Ectodermal cell (in vitro differentiated cells): Measurements from ENCODE around the gene ELK3.

Source experiments
- H3K27ac ChIP-seq: 2 replicates; pipeline ENCODE4 v1.7.0; 2013; ENCODE audit warnings: mild to moderate bottlenecking, low read depth, low read length; ENCODE audit not compliant: insufficient read depth, poor library complexity, severe bottlenecking
- H3K27me3 ChIP-seq: 2 replicates; pipeline ENCODE4 v1.7.0; 2013; ENCODE audit warnings: mild to moderate bottlenecking, low read length; ENCODE audit not compliant: insufficient read depth, control insufficient read depth, poor library complexity, severe bottlenecking
- H3K36me3 ChIP-seq: one replicate; pipeline ENCODE4 v1.7.0; 2013; ENCODE audit warnings: low read length; ENCODE audit not compliant: control insufficient read depth, insufficient read depth
- H3K4me1 ChIP-seq: one replicate; pipeline ENCODE4 v1.7.0; 2013; ENCODE audit warnings: low read length; ENCODE audit not compliant: control insufficient read depth, insufficient read depth
- H3K4me3 ChIP-seq: 2 replicates; pipeline ENCODE4 v1.7.0; 2013; ENCODE audit warnings: low read depth, low read length, control low read depth; ENCODE audit not compliant: insufficient read depth
- H3K9me3 ChIP-seq: 2 replicates; pipeline ENCODE4 v1.7.0; 2013; ENCODE audit warnings: mild to moderate bottlenecking, low read length, moderate library complexity; ENCODE audit not compliant: control insufficient read depth
- WGBS, 2 experiments: methylation state at CpG; one replicate each; pipeline ENCODE4 v1.1.7; 2013; ENCODE audit warnings: missing lambda C conversion rate in 2 of 2; 5-methylcytosine and 5-hydroxymethylcytosine counted together

Gene ELK3

GRCh38 chr12:96210376-96211055 is 16.3 kb downstream of the ELK3 start:
- Histone ChIP-seq H3K4me3 (no peak overlapping the region), H3K4me1 (no peaks in the 10 kb centered on the region), H3K27me3 (no peaks in the 10 kb centered on the region), H3K9me3 (no peaks in the 10 kb centered on the region), H3K27ac (no peak overlapping the region), H3K36me3 (no peaks in the 10 kb centered on the region)
- WGBS, 2 experiments: 84 to 86% methylated on average over 18 to 19 of the region's 19 CpGs

GRCh38 chr12:96211988-96212387 is 17.8 kb downstream of the ELK3 start:
- no peaks in the 10 kb centered on the region for H3K36me3 ChIP-seq
- H3K27me3 ChIP-seq: no peaks in the 10 kb centered on the region
- 92 to 94% methylated on average over 3 of the region's 3 CpGs for WGBS, 2 experiments
- no peak overlapping the region for H3K27ac ChIP-seq
- H3K9me3 ChIP-seq: no peaks in the 10 kb centered on the region
- H3K4me3 ChIP-seq: no peak overlapping the region
- peaks cover 4% of the 10 kb centered on the region for H3K4me1 ChIP-seq

- H3K9me3 ChIP-seq: no peaks in the 10 kb centered on the region
- no peaks in the 10 kb centered on the region for H3K27me3 ChIP-seq
- 93 to 95% methylated on average over 8 of the region's 10 CpGs for WGBS, 2 experiments
- no peak overlapping the region for H3K27ac ChIP-seq
- no peaks in the 10 kb centered on the region for H3K36me3 ChIP-seq
- H3K4me1 ChIP-seq: peaks cover 4% of the 10 kb centered on the region
- H3K4me3 ChIP-seq: no peak overlapping the region
Measured at GRCh38 chr12:96212456-96213375, 18.5 kb downstream of the ELK3 start.

GRCh38 chr12:96213869-96214268 is 19.7 kb downstream of the ELK3 start:
- no peak overlapping the region for H3K4me3 ChIP-seq
- no peaks in the 10 kb centered on the region for H3K36me3 ChIP-seq
- H3K9me3 ChIP-seq: no peaks in the 10 kb centered on the region
- peaks cover 4% of the 10 kb centered on the region for H3K4me1 ChIP-seq
- H3K27me3 ChIP-seq: no peaks in the 10 kb centered on the region
- 81% methylated on average over 7 of the region's 7 CpGs for WGBS, 2 experiments
- H3K27ac ChIP-seq: no peak overlapping the region

- Histone ChIP-seq H3K27me3 (no peaks in the 10 kb centered on the region), H3K4me1 (peaks cover 4% of the 10 kb centered on the region), H3K36me3 (no peaks in the 10 kb centered on the region), H3K4me3 (no peak overlapping the region), H3K27ac (no peak overlapping the region), H3K9me3 (no peaks in the 10 kb centered on the region)
- 77 to 81% methylated on average over 8 of the region's 8 CpGs for WGBS, 2 experiments
Measured at GRCh38 chr12:96215919-96216273, 21.7 kb downstream of the ELK3 start.

- H3K9me3 ChIP-seq: no peaks in the 10 kb centered on the region
- no peaks in the 10 kb centered on the region for H3K36me3 ChIP-seq
- WGBS, 2 experiments: 93 to 95% methylated on average over 11 of the region's 11 CpGs
- H3K4me1 ChIP-seq: peaks cover 4% of the 10 kb centered on the region
- no peak overlapping the region for H3K4me3 ChIP-seq
- H3K27ac ChIP-seq: no peak overlapping the region
- H3K27me3 ChIP-seq: no peaks in the 10 kb centered on the region
Measured at GRCh38 chr12:96218989-96219678, 25.0 kb downstream of the ELK3 start.

- no peaks in the 10 kb centered on the region for H3K27me3 ChIP-seq
- no peaks in the 10 kb centered on the region for H3K9me3 ChIP-seq
- H3K4me3 ChIP-seq: no peak overlapping the region
- peaks cover 4% of the 10 kb centered on the region for H3K4me1 ChIP-seq
- WGBS, 2 experiments: 88 to 89% methylated on average over 15 of the region's 15 CpGs
- no peak overlapping the region for H3K27ac ChIP-seq
- no peaks in the 10 kb centered on the region for H3K36me3 ChIP-seq
Measured at GRCh38 chr12:96219700-96220206, 25.6 kb downstream of the ELK3 start.

GRCh38 chr12:96220902-96221301 is 26.7 kb downstream of the ELK3 start:
- WGBS, 2 experiments: 85 to 86% methylated on average over 5 of the region's 5 CpGs

GRCh38 chr12:96221391-96221790 is 27.2 kb downstream of the ELK3 start:
- no peak overlapping the region for H3K27ac ChIP-seq
- H3K27me3 ChIP-seq: no peaks in the 10 kb centered on the region
- H3K36me3 ChIP-seq: no peaks in the 10 kb centered on the region
- WGBS, 2 experiments: 90 to 94% methylated on average over 6 of the region's 6 CpGs
- no peaks in the 10 kb centered on the region for H3K9me3 ChIP-seq
- peaks cover under 1% of the 10 kb centered on the region for H3K4me1 ChIP-seq
- H3K4me3 ChIP-seq: no peak overlapping the region

More at GRCh38 chr12:96220902-96221301, 26.7 kb downstream of the ELK3 start:
- Histone ChIP-seq H3K27me3 (no peaks in the 10 kb centered on the region), H3K36me3 (no peaks in the 10 kb centered on the region), H3K27ac (no peak overlapping the region), H3K4me3 (no peak overlapping the region), H3K4me1 (peaks cover 4% of the 10 kb centered on the region), H3K9me3 (no peaks in the 10 kb centered on the region)
